ENCODE data around the gene KDELR3. TPM values are rescaled to one million over a fixed set of nuclear protein-coding genes. Genes with fewer than 3 reads are reported as not detected.

KDELR3 gene
- polyA plus RNA-seq, 1 of the 3 experiments (the other 2 are of a cell fraction) = 17.1 TPM

GRCh38 chr22:38451404-38451803 lies 16.5 kb upstream of the KDELR3 start:
- 92% methylated on average over 2 of the region's 2 CpGs for WGBS (ENCODE audit: low lambda C conversion rate)
- H3K4me1 ChIP-seq (ENCODE audit: control insufficient read depth in 1 of 2, insufficient read depth in 2 of 2, low read depth in 1 of 2, low read length in 1 of 2) = no peaks in the 10 kb centered on the region; a peak in 1 of 4 replicates
- CTCF ChIA-PET = no interaction called here

GRCh38 chr22:38451864-38452263 lies 16.0 kb upstream of the KDELR3 start:
- no peaks in the 10 kb centered on the region for H3F3A ChIP-seq (replicated peaks; ENCODE audit: insufficient read depth)
- no peaks in the 10 kb centered on the region for H3K36me3 ChIP-seq (replicated peaks in 1 of 2; ENCODE audit: control insufficient read depth in 1 of 2, insufficient read depth in 2 of 2, low read length in 1 of 2)
- H4K20me1 ChIP-seq (ENCODE audit: insufficient read depth) = no peaks in the 10 kb centered on the region
- ChIA-PET POLR2A (no interaction called here), CTCF (no interaction called here)
- H2AFZ ChIP-seq (ENCODE audit: low read depth) = no peak overlapping the region
- no peak for TF ChIP-seq EP300 (IDR thresholded peaks at IDR 0.05; ENCODE audit: borderline replicate concordance in 1 of 2, low read depth in 1 of 2, low read length in 1 of 2)
- TF ChIP-seq MEF2A (IDR thresholded peaks at IDR 0.05; ENCODE audit: borderline replicate concordance, low read depth) = no peak
- TF ChIP-seq MXI1 (IDR thresholded peaks at IDR 0.05; ENCODE audit: low read depth, low read length) = no peak
- TF ChIP-seq, protein P1, sequence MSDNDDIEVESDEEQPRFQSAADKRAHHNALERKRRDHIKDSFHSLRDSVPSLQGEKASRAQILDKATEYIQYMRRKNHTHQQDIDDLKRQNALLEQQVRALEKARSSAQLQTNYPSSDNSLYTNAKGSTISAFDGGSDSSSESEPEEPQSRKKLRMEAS (IDR thresholded peaks at IDR 0.05; ENCODE audit: low read depth) = no peak
- TF ChIP-seq ZBTB33 (IDR thresholded peaks at IDR 0.05; ENCODE audit: borderline replicate concordance, low read depth) = no peak
- TF ChIP-seq, protein P2, sequence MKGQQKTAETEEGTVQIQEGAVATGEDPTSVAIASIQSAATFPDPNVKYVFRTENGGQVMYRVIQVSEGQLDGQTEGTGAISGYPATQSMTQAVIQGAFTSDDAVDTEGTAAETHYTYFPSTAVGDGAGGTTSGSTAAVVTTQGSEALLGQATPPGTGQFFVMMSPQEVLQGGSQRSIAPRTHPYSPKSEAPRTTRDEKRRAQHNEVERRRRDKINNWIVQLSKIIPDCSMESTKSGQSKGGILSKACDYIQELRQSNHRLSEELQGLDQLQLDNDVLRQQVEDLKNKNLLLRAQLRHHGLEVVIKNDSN (IDR thresholded peaks at IDR 0.05; ENCODE audit: borderline replicate concordance, low read depth) = no peak
- no peak for TF ChIP-seq ELF1 (IDR thresholded peaks at IDR 0.05)
- no peak for TF ChIP-seq GATA2 (CRISPR knock-in tag; IDR thresholded peaks at IDR 0.05)
- no peak for TF ChIP-seq RXRA (IDR thresholded peaks at IDR 0.05; ENCODE audit: borderline replicate concordance, low read depth)
- TF ChIP-seq RAD21 (IDR thresholded peaks at IDR 0.05; ENCODE audit: low read length) = no peak
- no peak for TF ChIP-seq FOXJ3 (CRISPR knock-in tag; IDR thresholded peaks at IDR 0.05)
- no peak for TF ChIP-seq POLR2AphosphoS5 (IDR thresholded peaks at IDR 0.05; ENCODE audit: low read depth, low read length)
- no peak for TF ChIP-seq RCOR1 (IDR thresholded peaks at IDR 0.05; ENCODE audit: low read length)
- no peak for TF ChIP-seq EZH2phosphoT487 (IDR thresholded peaks at IDR 0.05; ENCODE audit: borderline replicate concordance, low read depth)
- no peak for TF ChIP-seq CHD2 (IDR thresholded peaks at IDR 0.05; ENCODE audit: low read length, partially characterized antibody)
- no peak for TF ChIP-seq USF2 (IDR thresholded peaks at IDR 0.05; ENCODE audit: borderline replicate concordance, low read depth, low read length)
- TF ChIP-seq, protein P3, sequence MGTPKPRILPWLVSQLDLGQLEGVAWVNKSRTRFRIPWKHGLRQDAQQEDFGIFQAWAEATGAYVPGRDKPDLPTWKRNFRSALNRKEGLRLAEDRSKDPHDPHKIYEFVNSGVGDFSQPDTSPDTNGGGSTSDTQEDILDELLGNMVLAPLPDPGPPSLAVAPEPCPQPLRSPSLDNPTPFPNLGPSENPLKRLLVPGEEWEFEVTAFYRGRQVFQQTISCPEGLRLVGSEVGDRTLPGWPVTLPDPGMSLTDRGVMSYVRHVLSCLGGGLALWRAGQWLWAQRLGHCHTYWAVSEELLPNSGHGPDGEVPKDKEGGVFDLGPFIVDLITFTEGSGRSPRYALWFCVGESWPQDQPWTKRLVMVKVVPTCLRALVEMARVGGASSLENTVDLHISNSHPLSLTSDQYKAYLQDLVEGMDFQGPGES (IDR thresholded peaks at IDR 0.05; ENCODE audit: low read depth, low read length) = no peak
- H3K9ac ChIP-seq = no peak overlapping the region
- WGBS (ENCODE audit: low lambda C conversion rate) = 80% methylated on average over 1 of the region's 4 CpGs
- no peaks in the 10 kb centered on the region; the same call in 1 of the 2 replicates for H3K27me3 ChIP-seq (ENCODE audit: insufficient read depth)
- H3K9me3 ChIP-seq = no peaks in the 10 kb centered on the region
- no peaks in the 10 kb centered on the region for H3K79me2 ChIP-seq (ENCODE audit: insufficient read depth)
- H3K27ac ChIP-seq (ENCODE audit: low read depth in 2 of 2, low read length in 1 of 2) = no peak overlapping the region
- no peak overlapping the region for H3K4me2 ChIP-seq
- no peaks in the 10 kb centered on the region for H3K9me2 ChIP-seq
- no peak for DNase-seq
- H3K4me1 ChIP-seq (ENCODE audit: control insufficient read depth in 1 of 2, insufficient read depth in 2 of 2, low read depth in 1 of 2, low read length in 1 of 2) = peaks cover 0 to 1% of the 10 kb centered on the region in 2 experiments; a peak in 1 of 4 replicates
- no peak overlapping the region for H3K4me3 ChIP-seq (ENCODE audit: low read depth in 2 of 2, low read length in 1 of 2)

More at GRCh38 chr22:38451404-38451803, 16.5 kb upstream of the KDELR3 start:
- no peak for DNase-seq
- Histone ChIP-seq H3K9me3 (no peaks in the 10 kb centered on the region), H4K20me1 (ENCODE audit: insufficient read depth) (no peaks in the 10 kb centered on the region), H3K27ac (ENCODE audit: low read depth in 2 of 2, low read length in 1 of 2) (no peak overlapping the region), H3F3A (replicated peaks; ENCODE audit: insufficient read depth) (no peaks in the 10 kb centered on the region), H3K9ac (no peak overlapping the region), H3K36me3 (replicated peaks in 1 of 2; ENCODE audit: control insufficient read depth in 1 of 2, insufficient read depth in 2 of 2, low read length in 1 of 2) (no peaks in the 10 kb centered on the region), H3K4me3 (ENCODE audit: low read depth in 2 of 2, low read length in 1 of 2) (no peak overlapping the region), H3K27me3 (ENCODE audit: insufficient read depth) (no peaks in the 10 kb centered on the region; the same call in 1 of the 2 replicates), H3K4me2 (no peak overlapping the region), H2AFZ (ENCODE audit: low read depth) (no peak overlapping the region), H3K9me2 (no peaks in the 10 kb centered on the region), H3K79me2 (ENCODE audit: insufficient read depth) (no peaks in the 10 kb centered on the region)
- no peak for TF ChIP-seq EP300 (IDR thresholded peaks at IDR 0.05; ENCODE audit: borderline replicate concordance in 1 of 2, low read depth in 1 of 2, low read length in 1 of 2)
- no peak for TF ChIP-seq SMC3 (IDR thresholded peaks at IDR 0.05; ENCODE audit: low read depth, low read length)
- TF ChIP-seq, protein P3 (IDR thresholded peaks at IDR 0.05; ENCODE audit: low read depth, low read length) = no peak
- TF ChIP-seq RXRA (IDR thresholded peaks at IDR 0.05; ENCODE audit: borderline replicate concordance, low read depth) = no peak
- TF ChIP-seq EZH2phosphoT487 (IDR thresholded peaks at IDR 0.05; ENCODE audit: borderline replicate concordance, low read depth) = no peak
- no peak for TF ChIP-seq GATA2 (CRISPR knock-in tag; IDR thresholded peaks at IDR 0.05)
- TF ChIP-seq RAD21 (IDR thresholded peaks at IDR 0.05; ENCODE audit: low read length) = no peak
- POLR2A ChIA-PET = no interaction called here
